IMR-90 (cell line): ENCODE measurements around the gene NPEPL1. TPM values are rescaled to one million over a fixed set of nuclear protein-coding genes. Genes with fewer than 3 reads are reported as not detected.

Experiments
- ATAC-seq: fragments of 200-7000 bp; cut with Tn5 transposase; 2 replicates; pipeline ENCODE4 v1.9.1; 2020; ENCODE audit warnings: low read depth, mild to moderate bottlenecking, moderate library complexity
- BruUV-seq: library from RNA; stranded (reverse); fragments of 400-500 nt; replicated peaks from 2 replicates; lab custom pipeline; 2021; lab: Mats Ljungman, UMichigan
- CTCF ChIA-PET: fragments of 300-600 bp; formaldehyde crosslinking; extraction: SDS; loops from one replicate; lab custom pipeline; 2021; ENCODE audit warnings: antibody characterized with exemption; lab: Yijun Ruan, JAX
- POLR2A ChIA-PET: fragments of 300-600 bp; sonication (Branson Sonifier 250); formaldehyde crosslinking; loops from one replicate; lab custom pipeline; 2022; ENCODE audit warnings: antibody characterized with exemption; ENCODE audit not compliant: unreplicated experiment; lab: Charles Lee
- DNase-seq: peaks from one replicate; pipeline ENCODE4 v3.0.0; 2013
- H2AFZ ChIP-seq: replicated peaks from 2 replicates; pipeline ENCODE3; 2013; ENCODE audit warnings: low read length, mild to moderate bottlenecking; ENCODE audit not compliant: poor library complexity
- H2AK5ac ChIP-seq: 2 replicates; pipeline ENCODE4 v1.6.1; 2013; ENCODE audit warnings: low read depth, low read length, inconsistent platforms
- H2AK9ac ChIP-seq: replicated peaks from 2 replicates; pipeline ENCODE3; 2013; ENCODE audit warnings: mild to moderate bottlenecking, low read depth, low read length, moderate library complexity; ENCODE audit not compliant: poor library complexity
- H2BK120ac ChIP-seq: 2 replicates; pipeline ENCODE4 v1.6.1; 2013; ENCODE audit warnings: low read depth, low read length, inconsistent platforms
- H2BK15ac ChIP-seq: 3 replicates; pipeline ENCODE4 v1.6.1; 2013; ENCODE audit warnings: low read depth, low read length, inconsistent platforms
- H2BK20ac ChIP-seq: 2 replicates; pipeline ENCODE4 v1.6.1; 2013; ENCODE audit warnings: low read depth, mild to moderate bottlenecking, inconsistent platforms, low read length, moderate library complexity
- H2BK5ac ChIP-seq: 2 replicates; pipeline ENCODE4 v1.6.1; 2013; ENCODE audit warnings: mild to moderate bottlenecking, low read depth, low read length, inconsistent platforms; ENCODE audit not compliant: poor library complexity, severe bottlenecking
- H3K14ac ChIP-seq: replicated peaks from 2 replicates; pipeline ENCODE4 v1.6.1; 2013; ENCODE audit warnings: low read depth, low read length, inconsistent platforms
- H3K18ac ChIP-seq: 2 replicates; pipeline ENCODE4 v1.6.1; 2013; ENCODE audit warnings: low read depth, low read length, control low read depth
- H3K23ac ChIP-seq: 2 replicates; pipeline ENCODE4 v1.6.1; 2013; ENCODE audit warnings: low read depth, low read length, inconsistent platforms
- H3K27ac ChIP-seq: 2 replicates; pipeline ENCODE4 v1.5.1; 2013; ENCODE audit warnings: mild to moderate bottlenecking, control low read depth, low read length; ENCODE audit not compliant: insufficient read depth
- H3K27me3 ChIP-seq: 2 replicates; pipeline ENCODE4 v1.6.1; 2013; ENCODE audit warnings: low read length; ENCODE audit not compliant: control insufficient read depth, insufficient read depth
- H3K36me3 ChIP-seq: 2 replicates; pipeline ENCODE4 v1.6.1; 2013; ENCODE audit warnings: low read length, mixed read lengths; ENCODE audit not compliant: control insufficient read depth, insufficient read depth
- H3K4ac ChIP-seq: 2 replicates; pipeline ENCODE4 v1.6.1; 2013; ENCODE audit warnings: low read depth, low read length, inconsistent platforms
- H3K4me1 ChIP-seq: 2 replicates; pipeline ENCODE4 v1.6.1; 2013; ENCODE audit warnings: low read length, mixed read lengths; ENCODE audit not compliant: control insufficient read depth, insufficient read depth
- H3K4me2 ChIP-seq: 2 replicates; pipeline ENCODE4 v1.6.1; 2013; ENCODE audit warnings: low read depth, mild to moderate bottlenecking, control low read depth, low read length, moderate library complexity
- H3K4me3 ChIP-seq: 2 replicates; pipeline ENCODE4 v1.5.1; 2013; ENCODE audit warnings: low read depth, mild to moderate bottlenecking, control low read depth, low read length, moderate library complexity; ENCODE audit not compliant: insufficient read depth
- H3K56ac ChIP-seq: 2 replicates; pipeline ENCODE4 v1.6.1; 2013; ENCODE audit warnings: low read length, inconsistent platforms; ENCODE audit not compliant: insufficient read depth; ENCODE audit errors: extremely low read depth
- H3K79me1 ChIP-seq, 2 experiments: 2 replicates each; pipeline ENCODE4 v1.6.1; 2013; ENCODE audit warnings: low read length in 2 of 2, inconsistent platforms in 1 of 2, low read depth in 1 of 2
- H3K9ac ChIP-seq: 2 replicates; pipeline ENCODE4 v1.6.1; 2013; ENCODE audit warnings: low read depth, low read length, control low read depth
- H3K9me1 ChIP-seq: 2 replicates; pipeline ENCODE4 v1.6.1; 2013; ENCODE audit warnings: low read length, inconsistent platforms; ENCODE audit not compliant: insufficient read depth
- H3K9me3 ChIP-seq: 2 replicates; pipeline ENCODE4 v1.6.1; 2013; ENCODE audit warnings: low read length; ENCODE audit not compliant: control insufficient read depth, insufficient read depth
- H4K20me1 ChIP-seq: 2 replicates; pipeline ENCODE4 v1.6.1; 2013; ENCODE audit warnings: low read length, inconsistent platforms; ENCODE audit not compliant: insufficient read depth
- H4K5ac ChIP-seq: 2 replicates; pipeline ENCODE4 v1.6.1; 2013; ENCODE audit warnings: mild to moderate bottlenecking, low read depth, low read length, control low read depth
- H4K8ac ChIP-seq, 2 experiments: 2 replicates each; pipeline ENCODE4 v1.6.1; 2013; ENCODE audit warnings: low read depth in 2 of 2, low read length in 2 of 2, control low read depth in 1 of 2, inconsistent platforms in 1 of 2
- H4K91ac ChIP-seq: 2 replicates; pipeline ENCODE4 v1.6.1; 2013; ENCODE audit warnings: low read depth, low read length, inconsistent platforms; ENCODE audit not compliant: insufficient read depth
- BHLHE40 ChIP-seq: fragments of 150-350 bp; IDR thresholded peaks from 2 replicates; pipeline ENCODE4 v1.6.1; 2016; ENCODE audit warnings: mild to moderate bottlenecking, low read depth, low read length
- FOS ChIP-seq: fragments of 150-350 bp; IDR thresholded peaks from 2 replicates; pipeline ENCODE4 v1.6.1; 2016; ENCODE audit warnings: low read depth, low read length
- RCOR1 ChIP-seq: IDR thresholded peaks from 2 replicates; pipeline ENCODE4 v1.6.1; 2012; ENCODE audit warnings: mild to moderate bottlenecking, low read length, improper control_type of control experiment; ENCODE audit not compliant: insufficient replicate concordance
- WGBS, 2 experiments: methylation state at CpG; one replicate each; pipeline versions ENCODE4 v1.1.5 to v1.1.7; 2013; ENCODE audit warnings: missing lambda C conversion rate in 2 of 2; ENCODE audit not compliant: insufficient read length in 1 of 2; ENCODE audit errors: extremely low coverage in 2 of 2; 5-methylcytosine and 5-hydroxymethylcytosine counted together
- dilution Hi-C: fragments of 300-500 bp; cut with HindIII; formaldehyde crosslinking; loops from one replicate; pipeline ENCODE4 v1.14.3; 2018; ENCODE audit warnings: low sequenced_read_pairs; ENCODE audit not compliant: unreplicated experiment
- in situ Hi-C: fragments of 300-500 bp; cut with MboI; formaldehyde crosslinking; loops from 3 replicates; pipeline ENCODE4 v1.14.3; 2019; ENCODE audit warnings: low sequenced_read_pairs, inconsistent platforms, mixed read lengths
- intact Hi-C: fragments of 100-400 bp; cut with micrococcal nuclease; formaldehyde crosslinking; loops from 2 replicates; pipeline ENCODE4 v1.10.0; 2022
- polyA plus RNA-seq, 3 experiments: library from polyadenylated mRNA; depleted of rRNA; stranded (reverse); fragments of >200 nt; gene quantifications; 2 replicates each; pipeline ENCODE4 v1.2.3, GENCODE V29; 2012; ENCODE audit warnings: low replicate concordance in 1 of 3
- total RNA-seq: library from RNA; depleted of rRNA; stranded (reverse); fragments of >200 nt; gene quantifications from 2 replicates; pipeline ENCODE4 v1.2.3, GENCODE V29; 2012

Gene NPEPL1
- total and polyA plus RNA-seq, 2 of the 4 experiments (the other 2 are of a cell fraction), result 6.3 to 10.4 TPM

- Histone ChIP-seq H3K27me3 (no peaks in the 10 kb centered on the region), H2BK5ac (peak overlapping the region; percentile 31), H3K9me3 (no peaks in the 10 kb centered on the region), H3K9me1 (no peaks in the 10 kb centered on the region), H3K9ac (peak overlapping the region; percentile 14; the same call in 1 of the 2 replicates), H4K8ac (peak overlapping the region; percentile 70 to 76; a peak in 3 of 4 replicates), H3K4me1 (peaks cover 7% of the 10 kb centered on the region), H4K20me1 (peaks cover under 1% of the 10 kb centered on the region; the same call in 1 of the 2 replicates), H3K4ac (peak overlapping the region; percentile 71; the same call in 1 of the 2 replicates), H3K23ac (no peak overlapping the region), H3K56ac (no peak overlapping the region), H3K27ac (peak overlapping the region; percentile 90), H4K91ac (peak overlapping the region; percentile 49; the same call in 1 of the 2 replicates), H3K4me2 (peak overlapping the region; percentile 47), H2BK15ac (no peak overlapping the region), H3K14ac (no peak overlapping the region), H3K4me3 (peak overlapping the region; percentile 78; the same call in 1 of the 2 replicates), H2BK20ac (no peak overlapping the region), H3K79me1 (peaks cover 8 to 22% of the 10 kb centered on the region in 2 experiments), H2BK120ac (no peak overlapping the region; the same call in 1 of the 2 replicates), H3K36me3 (no peaks in the 10 kb centered on the region), H2AFZ (peak overlapping the region; percentile 99), H2AK5ac (no peak overlapping the region), H4K5ac (peak overlapping the region; percentile 52), H2AK9ac (peak overlapping the region; percentile 45), H3K18ac (no peak overlapping the region; the same call in 1 of the 2 replicates)
- DNase-seq (no peak), ATAC-seq (peak; percentile 8)
- WGBS, 2 experiments, result 14% methylated on average over 37 of the region's 62 CpGs; no CpG with 5 or more reads in 1 of the 2 experiments
- POLR2A ChIA-PET, result interaction anchor here (0.6 kb wide), 1 partner anchor 835 kb away, joined by 3 read pairs; no protein-coding TSS in a partner anchor
- in situ Hi-C loops (loop anchor here (10.0 kb wide), 1 partner anchor 415 kb away; no protein-coding TSS in a partner anchor), intact Hi-C loops (loop anchor here (2.0 to 10.0 kb wide), 6 partner anchors 78 to 572 kb away; partner anchors contain the start of gene APCDD1L), dilution Hi-C loops (loop anchor here (25.0 kb wide), 1 partner anchor 413 kb away; the partner anchor contains the start of gene ANKRD60)
- no TSS peak for BruUV-seq
- TF ChIP-seq BHLHE40 (no peak), RCOR1 (no peak), FOS (no peak)
- CTCF ChIA-PET, result interaction anchor here (0.6 to 1.1 kb wide), 5 partner anchors 26 to 169 kb away, joined by 3 to 4 read pairs (median 3); no protein-coding TSS in a partner anchor
Observed at GRCh38 chr20:58650181-58650775, 42.3 kb upstream of the NPEPL1 start.
